T-helper 22 cell (primary cell): ENCODE results near the gene TRAPPC2B.
"Not testable (repeated sequence)": the region's sequence is repeated elsewhere in the genome, so short reads cannot be mapped to it uniquely, and the experiment has no call there.

ENCODE experiments used
- DNase-seq: peaks from one replicate; pipeline ENCODE4 v3.0.0-alpha.2; 2020; ENCODE audit warnings: low read depth

Gene TRAPPC2B

DNA sequence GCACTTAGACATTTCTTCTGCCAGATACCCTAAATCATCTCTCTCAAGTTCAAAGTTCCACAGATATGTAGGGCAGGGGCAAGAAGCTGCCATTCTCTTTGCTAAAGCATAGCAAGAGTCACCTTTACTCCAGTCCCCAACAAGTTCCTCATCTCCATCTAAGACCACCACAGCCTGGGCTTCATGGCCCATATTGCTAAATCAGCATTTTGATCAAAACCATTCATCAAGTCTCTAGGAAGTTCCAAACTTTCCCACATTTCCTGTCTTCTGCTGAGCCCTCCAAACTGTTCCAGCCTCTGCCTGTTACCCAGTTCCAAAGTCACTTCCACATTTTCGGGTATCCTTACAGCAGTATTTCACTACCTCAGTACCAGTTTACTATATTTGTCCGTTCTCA, 11.3 kb downstream of the TRAPPC2B start:
- DNase-seq: not testable (repeated sequence)

GRCh38 chr19:57376151-57376550, 12.8 kb downstream of the TRAPPC2B start:
- no peak for DNase-seq

- DNase-seq: no peak
Observed at GRCh38 chr19:57377498-57378146, 14.3 kb downstream of the TRAPPC2B start.

GRCh38 chr19:57380923-57381322, 17.6 kb downstream of the TRAPPC2B start:
- DNase-seq: no peak

DNA sequence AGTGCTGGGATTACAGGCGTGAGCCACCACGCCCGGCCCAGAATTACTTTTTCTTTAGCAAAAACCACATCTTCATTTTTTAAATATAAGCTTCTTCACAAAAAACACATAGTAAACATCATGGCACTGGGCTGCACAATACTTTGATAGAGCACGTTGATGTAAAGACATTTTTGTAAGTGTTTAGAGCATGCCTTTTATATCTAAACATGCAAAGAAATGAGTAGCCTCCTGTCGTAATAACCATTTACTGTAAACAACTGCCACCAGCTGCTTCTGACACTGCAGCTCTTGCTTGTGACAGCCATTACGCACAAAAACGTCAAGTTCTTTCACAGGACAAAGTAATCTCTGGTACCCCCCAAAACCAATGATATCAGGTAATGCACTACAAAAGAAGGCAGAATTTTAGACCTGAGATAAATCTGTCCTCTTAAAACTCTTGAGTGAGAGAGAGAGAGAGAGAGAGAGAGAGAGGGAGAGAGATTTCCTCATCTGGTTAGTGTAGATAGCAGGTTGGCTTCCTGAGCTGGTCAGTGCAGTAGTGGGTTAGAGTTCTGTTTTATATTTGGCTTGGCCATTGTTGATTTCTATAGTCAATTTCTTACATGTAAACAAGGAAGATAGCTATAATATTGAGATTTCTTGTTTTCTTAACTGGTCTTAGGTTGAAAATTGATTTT, 19.6 kb downstream of the TRAPPC2B start:
- DNase-seq: no peak

- DNase-seq: no peak
Observed at GRCh38 chr19:57389194-57389729, 25.9 kb downstream of the TRAPPC2B start.

DNA sequence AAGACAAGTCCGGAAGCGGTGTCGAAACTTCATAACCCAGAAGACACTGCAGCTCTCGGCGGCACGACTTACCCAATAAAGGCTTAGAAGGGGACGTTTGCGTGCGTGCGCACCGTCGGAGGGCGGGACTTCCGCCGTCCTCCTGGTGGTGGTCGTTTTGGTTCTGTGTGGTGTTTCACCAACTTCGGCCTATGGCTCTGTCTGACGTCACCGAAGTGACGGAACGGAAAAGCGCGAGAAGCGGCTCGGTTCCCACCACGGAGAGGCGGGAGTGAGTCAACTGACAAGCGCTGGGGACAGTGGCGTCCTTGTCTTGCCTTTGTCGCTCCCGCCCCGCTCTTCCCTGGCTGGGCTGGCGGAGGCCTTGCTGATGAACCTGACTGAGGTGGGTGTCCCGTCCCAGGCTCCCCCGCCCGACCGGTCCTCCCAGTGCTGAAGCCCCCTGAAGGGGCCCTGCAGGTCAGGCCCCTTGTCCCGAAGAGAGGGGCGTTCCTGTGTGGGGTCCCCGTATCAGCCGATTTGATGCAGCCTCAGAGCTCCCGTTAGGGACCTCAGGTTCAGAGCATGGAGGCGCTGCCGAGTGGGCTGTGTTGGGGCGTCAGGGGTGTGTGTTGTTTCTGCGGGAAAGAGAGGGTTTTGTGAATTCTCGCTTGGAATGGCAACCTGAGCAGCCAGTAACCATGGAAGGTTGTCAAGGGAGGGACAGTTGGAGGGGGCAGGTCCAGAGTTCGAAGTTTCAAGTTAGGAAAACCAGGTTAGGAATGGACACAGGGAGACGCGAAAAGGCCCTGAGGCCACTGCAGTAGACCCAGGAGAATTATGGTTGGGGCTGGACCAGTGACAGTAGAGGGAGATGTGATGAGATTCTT, 26.6 kb downstream of the TRAPPC2B start, which contains the start of gene ZNF548:
Gene ZNF548, plus strand, starts transcription at position 125 of the 869 bp plus-strand sequence. Its CDS starts 246 bp downstream, at position 371.
- DNase-seq: peak; percentile 96

GRCh38 chr19:57395710-57396109, 32.4 kb downstream of the TRAPPC2B start:
- no peak for DNase-seq

DNA sequence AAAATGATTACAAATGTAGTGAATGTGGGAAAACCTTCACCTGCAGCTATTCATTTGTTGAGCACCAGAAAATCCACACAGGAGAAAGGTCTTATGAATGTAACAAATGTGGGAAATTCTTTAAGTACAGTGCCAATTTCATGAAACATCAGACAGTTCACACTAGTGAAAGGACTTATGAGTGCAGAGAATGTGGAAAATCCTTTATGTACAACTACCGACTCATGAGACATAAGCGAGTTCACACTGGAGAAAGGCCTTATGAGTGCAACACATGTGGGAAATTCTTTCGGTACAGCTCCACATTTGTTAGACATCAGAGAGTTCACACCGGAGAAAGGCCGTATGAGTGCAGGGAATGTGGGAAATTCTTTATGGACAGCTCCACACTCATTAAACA, 35.5 kb downstream of the TRAPPC2B start:
- DNase-seq: no peak

GRCh38 chr19:57403737-57404563, 40.6 kb downstream of the TRAPPC2B start:
- DNase-seq: no peak

- DNase-seq: peak; percentile 30
Observed at GRCh38 chr19:57406516-57407123, 43.3 kb downstream of the TRAPPC2B start.

- DNase-seq: peak; percentile 85
Observed at GRCh38 chr19:57410877-57411671, 47.7 kb downstream of the TRAPPC2B start, which contains the start of gene ZNF17. TSS of gene ZNF17 (plus strand) at chr19:57411161. CDS start at chr19:57413616, 2,455 bp downstream.
